PC-3 (cell line): ENCODE results near the gene ITGA1. TPM values are rescaled to one million over a fixed set of nuclear protein-coding genes. Genes with fewer than 3 reads are reported as not detected.
A peak's percentile ranks its signal among the peaks of the same experiment; 100 is the strongest.

ENCODE experiments used
- ATAC-seq: fragments of 200-7000 bp; cut with Tn5 transposase; 2 replicates; pipeline ENCODE4 v1.9.1; 2020; ENCODE audit warnings: mild to moderate bottlenecking, moderate library complexity
- BruUV-seq: library from RNA; stranded (reverse); fragments of 400-500 nt; replicated peaks from 2 replicates; lab custom pipeline; 2021; lab: Mats Ljungman, UMichigan
- CTCF ChIA-PET: fragments of 300-600 bp; sonication (Branson Sonifier 250); formaldehyde crosslinking; loops from one replicate; lab custom pipeline; 2022; ENCODE audit warnings: antibody characterized with exemption; lab: Charles Lee
- POLR2A ChIA-PET: fragments of 300-600 bp; sonication (Branson Sonifier 250); formaldehyde crosslinking; loops from one replicate; lab custom pipeline; 2022; ENCODE audit warnings: antibody characterized with exemption; ENCODE audit not compliant: unreplicated experiment; lab: Charles Lee
- DNase-seq: peaks from one replicate; pipeline ENCODE4 v3.0.0-alpha.2; 2015
- H2AFZ ChIP-seq: fragments of 300-600 bp; sonication (generic); 2 replicates; pipeline ENCODE4 v1.6.0; 2016; ENCODE audit warnings: antibody characterized with exemption, low read length
- H3F3A ChIP-seq: fragments of 300-600 bp; sonication (generic); one replicate; pipeline ENCODE4 v1.6.0; 2017; ENCODE audit warnings: antibody characterized with exemption, low read length, control low read depth, mild to moderate bottlenecking; ENCODE audit not compliant: unreplicated experiment
- H3K27ac ChIP-seq: fragments of 300-600 bp; sonication (generic); 2 replicates; pipeline ENCODE4 v1.5.1; 2016; ENCODE audit warnings: mild to moderate bottlenecking, low read length
- H3K27me3 ChIP-seq: fragments of 300-600 bp; sonication (generic); 2 replicates; pipeline ENCODE4 v1.6.1; 2016; ENCODE audit warnings: low read length, mixed read lengths
- H3K36me3 ChIP-seq: fragments of 300-600 bp; sonication (generic); 2 replicates; pipeline ENCODE4 v1.6.1; 2016; ENCODE audit warnings: low read depth, mixed run types, low read length, mixed read lengths
- H3K4me1 ChIP-seq: fragments of 300-600 bp; sonication (generic); 2 replicates; pipeline ENCODE4 v1.5.1; 2016; ENCODE audit warnings: low read length; ENCODE audit not compliant: insufficient read depth
- H3K4me2 ChIP-seq: fragments of 300-600 bp; sonication (generic); 2 replicates; pipeline ENCODE4 v1.6.0; 2016; ENCODE audit warnings: low read length
- H3K4me3 ChIP-seq: fragments of 300-600 bp; sonication (generic); 2 replicates; pipeline ENCODE4 v1.5.1; 2016; ENCODE audit warnings: mild to moderate bottlenecking, low read length, mixed read lengths
- H3K79me2 ChIP-seq: fragments of 300-600 bp; sonication (generic); 2 replicates; pipeline ENCODE4 v1.6.1; 2017; ENCODE audit warnings: low read length, mixed read lengths
- H3K9ac ChIP-seq: fragments of 300-600 bp; sonication (generic); 2 replicates; pipeline ENCODE4 v1.6.0; 2016; ENCODE audit warnings: mild to moderate bottlenecking, low read length
- H3K9me2 ChIP-seq: fragments of 300-600 bp; sonication (generic); replicated peaks from 2 replicates; pipeline ENCODE4 v1.6.1; 2016; ENCODE audit warnings: mixed run types, low read length, mixed read lengths
- H3K9me3 ChIP-seq: fragments of 300-600 bp; sonication (generic); 2 replicates; pipeline ENCODE4 v1.6.1; 2016; ENCODE audit warnings: low read length, mixed read lengths
- H4K20me1 ChIP-seq: fragments of 300-600 bp; sonication (generic); 2 replicates; pipeline ENCODE4 v1.6.1; 2016; ENCODE audit warnings: low read length, mixed read lengths
- EZH2 ChIP-seq: fragments of 300-600 bp; sonication (generic); IDR thresholded peaks from one replicate; pipeline ENCODE4 v1.6.1; 2017; ENCODE audit warnings: antibody characterized with exemption, mild to moderate bottlenecking, low read length; ENCODE audit not compliant: unreplicated experiment
- EZH2phosphoT487 ChIP-seq: fragments of 300-600 bp; sonication (generic); IDR thresholded peaks from 2 replicates; pipeline ENCODE4 v1.6.1; 2018; ENCODE audit warnings: mild to moderate bottlenecking, antibody characterized with exemption, low read length, borderline replicate concordance
- intact Hi-C: fragments of 100-400 bp; cut with micrococcal nuclease; formaldehyde crosslinking; loops from 2 replicates; pipeline ENCODE4 v1.9.0; 2023
- total RNA-seq: library from RNA; depleted of rRNA; stranded (reverse); fragments of >200 nt; gene quantifications from 2 replicates; pipeline ENCODE4 v1.2.3, GENCODE V29; 2014
- TF ChIP-seq, protein P1 (sequence below): fragments of 300-600 bp; sonication (generic); conservative IDR thresholded peaks from 2 replicates; pipeline ENCODE4 v1.5.1; 2017; ENCODE audit warnings: antibody characterized with exemption, low read depth, mild to moderate bottlenecking, low read length

ITGA1 gene
- total RNA-seq, 1 experiment from 2014 or later: 4.7 TPM

DNA sequence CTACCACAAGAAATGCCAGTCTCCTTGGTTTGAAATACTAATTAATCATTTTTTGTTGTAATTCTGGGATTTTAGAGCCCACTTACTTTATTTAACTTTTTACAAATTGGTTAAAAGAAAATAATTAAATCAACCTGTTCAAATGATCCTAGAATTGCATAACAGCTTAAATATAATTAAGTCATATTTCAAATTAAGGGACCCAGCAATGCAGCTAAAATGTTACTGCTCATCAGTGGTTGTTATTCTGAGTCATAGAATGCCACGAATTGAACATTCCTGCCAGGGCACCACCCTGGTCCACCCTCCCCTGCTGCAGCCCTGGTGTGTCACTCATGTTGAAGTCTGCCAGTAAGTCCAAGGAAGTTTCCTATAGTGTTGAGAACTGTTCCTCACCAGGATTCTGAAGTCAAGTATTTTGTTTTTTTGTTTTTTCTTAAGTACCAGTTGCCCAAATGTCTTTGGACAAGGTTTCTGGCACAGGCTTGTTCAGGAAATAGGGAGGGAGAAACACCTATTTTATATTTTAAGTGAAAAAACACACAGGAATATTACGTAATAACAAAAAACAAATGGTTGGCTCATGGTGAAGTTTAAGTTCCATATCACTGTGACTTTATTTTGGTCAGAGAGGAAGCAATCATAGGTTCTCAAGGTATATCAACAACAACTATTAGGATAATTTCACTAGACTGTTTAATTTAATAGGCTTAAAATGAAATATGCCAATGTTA lies 4.3 kb upstream of the ITGA1 start:
- no peak overlapping the region for H2AFZ ChIP-seq
- H4K20me1 ChIP-seq: no peaks in the 10 kb centered on the region
- H3K4me1 ChIP-seq: peaks cover 44% of the 10 kb centered on the region
- peak overlapping the region; percentile 85 for H3K27ac ChIP-seq
- TF ChIP-seq EZH2phosphoT487: no peak
- TF ChIP-seq EZH2: no peak
- TF ChIP-seq, protein P1, sequence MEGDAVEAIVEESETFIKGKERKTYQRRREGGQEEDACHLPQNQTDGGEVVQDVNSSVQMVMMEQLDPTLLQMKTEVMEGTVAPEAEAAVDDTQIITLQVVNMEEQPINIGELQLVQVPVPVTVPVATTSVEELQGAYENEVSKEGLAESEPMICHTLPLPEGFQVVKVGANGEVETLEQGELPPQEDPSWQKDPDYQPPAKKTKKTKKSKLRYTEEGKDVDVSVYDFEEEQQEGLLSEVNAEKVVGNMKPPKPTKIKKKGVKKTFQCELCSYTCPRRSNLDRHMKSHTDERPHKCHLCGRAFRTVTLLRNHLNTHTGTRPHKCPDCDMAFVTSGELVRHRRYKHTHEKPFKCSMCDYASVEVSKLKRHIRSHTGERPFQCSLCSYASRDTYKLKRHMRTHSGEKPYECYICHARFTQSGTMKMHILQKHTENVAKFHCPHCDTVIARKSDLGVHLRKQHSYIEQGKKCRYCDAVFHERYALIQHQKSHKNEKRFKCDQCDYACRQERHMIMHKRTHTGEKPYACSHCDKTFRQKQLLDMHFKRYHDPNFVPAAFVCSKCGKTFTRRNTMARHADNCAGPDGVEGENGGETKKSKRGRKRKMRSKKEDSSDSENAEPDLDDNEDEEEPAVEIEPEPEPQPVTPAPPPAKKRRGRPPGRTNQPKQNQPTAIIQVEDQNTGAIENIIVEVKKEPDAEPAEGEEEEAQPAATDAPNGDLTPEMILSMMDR: no peak
- no peaks in the 10 kb centered on the region for H3K9me2 ChIP-seq
- peaks cover 4% of the 10 kb centered on the region for H3F3A ChIP-seq
- ATAC-seq: peak; percentile 44
- H3K27me3 ChIP-seq: no peaks in the 10 kb centered on the region
- H3K9ac ChIP-seq: peak overlapping the region; percentile 47
- ChIA-PET CTCF (no interaction called here), POLR2A (no interaction called here)
- peak; percentile 83 for DNase-seq
- H3K9me3 ChIP-seq: no peaks in the 10 kb centered on the region
- no peaks in the 10 kb centered on the region for H3K36me3 ChIP-seq
- H3K4me2 ChIP-seq: peak overlapping the region; percentile 51
- no TSS peak for BruUV-seq
- intact Hi-C loops: loop anchor here (2.0 to 10.0 kb wide), 4 partner anchors 57 to 311 kb away; partner anchors contain the start of gene ITGA2
- H3K4me3 ChIP-seq: no peak overlapping the region
- H3K79me2 ChIP-seq: peaks cover under 1% of the 10 kb centered on the region; the same call in 1 of the 2 replicates

DNA sequence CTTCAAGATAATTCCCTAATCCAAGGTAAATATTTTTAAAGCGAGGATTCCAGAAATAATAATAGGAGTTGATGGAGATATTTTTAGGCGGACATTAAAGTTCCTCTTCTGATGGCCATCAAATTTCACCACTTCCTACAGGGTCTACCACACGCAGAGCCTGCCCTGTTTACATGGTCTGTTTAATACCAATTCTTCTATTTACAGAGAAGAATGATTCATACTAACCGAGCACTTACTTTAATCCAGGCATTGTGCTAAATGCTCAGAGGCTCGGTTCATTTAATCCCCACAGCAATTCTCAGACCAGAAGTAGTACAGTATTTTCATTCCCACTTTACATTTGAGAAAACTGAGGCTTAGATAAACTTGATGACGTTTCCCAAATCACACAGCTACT lies 3.0 kb upstream of the ITGA1 start:
- H3K4me1 ChIP-seq: peaks cover 46% of the 10 kb centered on the region
- ATAC-seq (peak; percentile 47), DNase-seq (peak; percentile 77)
- BruUV-seq: no TSS peak
- no peak overlapping the region for H3K4me3 ChIP-seq
- H3K27ac ChIP-seq: peak overlapping the region; percentile 85
- H4K20me1 ChIP-seq: 0 out of 2 replicates have a peak, but pooled peaks cover 13% of the 10 kb centered on the region
- H3K79me2 ChIP-seq: peaks cover 14% of the 10 kb centered on the region
- H3K4me2 ChIP-seq: peak overlapping the region; percentile 66
- ChIA-PET CTCF (no interaction called here), POLR2A (interaction anchor here (0.6 kb wide), 1 partner anchor 57 kb away, joined by 3 read pairs; no protein-coding TSS in a partner anchor)
- peak overlapping the region; percentile 58 for H3K9ac ChIP-seq
- no peaks in the 10 kb centered on the region for H3K9me2 ChIP-seq
- peaks cover 4% of the 10 kb centered on the region for H3F3A ChIP-seq
- H3K9me3 ChIP-seq: no peaks in the 10 kb centered on the region
- H3K27me3 ChIP-seq: no peaks in the 10 kb centered on the region
- H3K36me3 ChIP-seq: no peaks in the 10 kb centered on the region
- H2AFZ ChIP-seq: no peak overlapping the region
- TF ChIP-seq EZH2phosphoT487 (no peak), EZH2 (no peak)
- TF ChIP-seq, protein P1: no peak
- intact Hi-C loops: loop anchor here (5.0 to 10.0 kb wide), 4 partner anchors 77 to 310 kb away; partner anchors contain the start of gene ITGA2
